NT2/D1 (cell line): ENCODE data around the gene VSIG1.

Source experiments
- DNase-seq: peaks from one replicate; pipeline ENCODE4 v3.0.0-alpha.2; 2011; ENCODE audit warnings: low read depth, low spot score
- H3K27me3 ChIP-seq: 2 replicates; pipeline ENCODE4 v1.6.0; 2011; ENCODE audit warnings: mild to moderate bottlenecking; ENCODE audit not compliant: insufficient read length, insufficient read depth
- H3K36me3 ChIP-seq: 2 replicates; pipeline ENCODE4 v1.6.1; 2011; ENCODE audit warnings: mild to moderate bottlenecking, low read length, mixed read lengths; ENCODE audit not compliant: insufficient read depth, insufficient read length
- H3K4me1 ChIP-seq: 2 replicates; pipeline ENCODE4 v1.5.1; 2011; ENCODE audit not compliant: insufficient read depth, insufficient read length
- H3K4me3 ChIP-seq: 2 replicates; pipeline ENCODE4 v1.5.1; 2011; ENCODE audit warnings: low read depth; ENCODE audit not compliant: insufficient read length
- H3K9ac ChIP-seq: 2 replicates; pipeline ENCODE4 v1.6.0; 2011; ENCODE audit warnings: low read depth; ENCODE audit not compliant: insufficient read length
- H3K9me3 ChIP-seq: 2 replicates; pipeline ENCODE4 v1.5.1; 2011; ENCODE audit warnings: mild to moderate bottlenecking, low read length; ENCODE audit not compliant: insufficient read depth
- SUZ12 ChIP-seq: IDR thresholded peaks from 2 replicates; pipeline ENCODE4 v1.6.1; 2011; ENCODE audit not compliant: insufficient read length, insufficient read depth; ENCODE audit errors: extremely low read depth
- YY1 ChIP-seq: IDR thresholded peaks from 2 replicates; pipeline ENCODE4 v1.6.1; 2011; ENCODE audit not compliant: insufficient read length, insufficient read depth
- ZNF274 ChIP-seq: IDR thresholded peaks from 2 replicates; pipeline ENCODE4 v1.6.1; 2011; ENCODE audit warnings: mild to moderate bottlenecking, low read depth, low read length

The VSIG1 gene

DNA sequence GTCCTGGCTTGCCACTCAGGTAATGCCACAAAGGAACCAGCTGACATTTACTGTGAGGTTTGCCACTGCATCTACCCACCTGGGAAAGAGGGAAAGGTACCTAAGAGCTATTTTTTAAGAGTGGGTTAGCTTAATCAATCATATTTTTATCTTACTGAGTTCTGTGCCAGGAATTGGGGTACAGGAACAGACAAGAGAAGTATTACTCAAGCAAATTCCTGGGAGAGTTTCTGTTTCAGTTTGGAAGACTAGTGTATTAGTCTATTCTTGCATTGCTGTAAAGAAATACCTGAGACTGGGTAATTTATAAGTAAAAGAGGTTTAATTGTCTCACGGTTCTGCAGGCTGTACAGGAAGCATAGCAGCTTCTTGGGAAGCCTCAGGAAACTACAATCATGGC, 23.3 kb downstream of the VSIG1 start:
- Histone ChIP-seq H3K9ac (no peak overlapping the region), H3K4me3 (no peak overlapping the region), H3K27me3 (no peaks in the 10 kb centered on the region), H3K4me1 (no peaks in the 10 kb centered on the region), H3K36me3 (no peaks in the 10 kb centered on the region), H3K9me3 (no peaks in the 10 kb centered on the region)
- DNase-seq, result no peak
- TF ChIP-seq YY1 (no peak), SUZ12 (no peak), ZNF274 (no peak)

DNA sequence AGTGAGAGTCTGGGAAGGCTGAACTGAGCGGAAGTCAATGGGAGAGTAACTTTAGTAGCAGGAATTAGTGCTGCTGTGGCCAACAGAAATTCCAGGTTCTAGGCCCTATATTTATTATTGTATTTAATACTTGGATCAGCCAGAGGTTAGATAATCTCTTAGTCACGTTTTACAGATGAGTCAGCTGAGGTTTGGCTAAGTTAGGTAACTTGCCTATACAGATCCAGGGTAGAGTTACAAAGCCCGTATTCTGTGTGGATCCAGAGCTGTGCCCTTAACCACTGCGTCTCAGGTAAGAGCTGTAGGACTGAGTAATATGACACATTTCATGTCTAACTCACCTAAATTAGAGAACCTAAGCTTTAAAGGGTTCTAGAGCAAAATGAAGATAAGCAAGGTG, 26.0 kb downstream of the VSIG1 start:
- no peak overlapping the region for H3K9ac ChIP-seq
- no peaks in the 10 kb centered on the region for H3K27me3 ChIP-seq
- no peaks in the 10 kb centered on the region for H3K4me1 ChIP-seq
- H3K36me3 ChIP-seq, result no peaks in the 10 kb centered on the region
- no peaks in the 10 kb centered on the region for H3K9me3 ChIP-seq
- no peak for DNase-seq
- TF ChIP-seq YY1, result no peak
- TF ChIP-seq SUZ12, result no peak
- TF ChIP-seq ZNF274, result no peak
- H3K4me3 ChIP-seq, result no peak overlapping the region

DNA sequence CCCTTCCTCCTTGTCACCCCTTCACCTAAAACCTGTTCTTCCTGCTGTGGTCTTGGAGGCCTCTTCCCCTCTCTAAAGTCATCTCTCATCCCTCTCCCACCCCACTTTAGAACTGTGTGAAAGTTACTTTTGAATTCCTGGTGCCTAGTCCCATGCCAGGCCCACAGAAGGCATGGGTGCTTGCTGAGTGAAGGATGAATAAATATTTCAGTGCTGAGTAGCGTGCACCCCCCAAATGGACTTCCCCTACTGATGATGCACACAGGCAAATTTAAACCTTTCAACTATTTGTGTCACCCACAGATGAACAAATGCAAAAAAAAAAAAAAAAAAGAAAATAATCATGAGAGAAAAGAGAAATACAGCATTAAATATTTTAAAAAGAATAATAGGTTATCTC, 26.7 kb downstream of the VSIG1 start:
- DNase-seq, result no peak
- Histone ChIP-seq H3K4me1 (no peaks in the 10 kb centered on the region), H3K36me3 (no peaks in the 10 kb centered on the region), H3K4me3 (no peak overlapping the region), H3K9ac (no peak overlapping the region), H3K27me3 (no peaks in the 10 kb centered on the region), H3K9me3 (no peaks in the 10 kb centered on the region)
- no peak for TF ChIP-seq YY1
- TF ChIP-seq SUZ12, result no peak
- TF ChIP-seq ZNF274, result no peak

GRCh38 chrX:108072746-108073145, 27.9 kb downstream of the VSIG1 start:
- DNase-seq, result no peak
- H3K9ac ChIP-seq, result no peak overlapping the region
- TF ChIP-seq ZNF274 (no peak), SUZ12 (no peak), YY1 (no peak)
- H3K9me3 ChIP-seq, result no peaks in the 10 kb centered on the region
- H3K4me3 ChIP-seq, result no peak overlapping the region
- no peaks in the 10 kb centered on the region for H3K36me3 ChIP-seq
- no peaks in the 10 kb centered on the region for H3K27me3 ChIP-seq
- no peaks in the 10 kb centered on the region for H3K4me1 ChIP-seq

DNA sequence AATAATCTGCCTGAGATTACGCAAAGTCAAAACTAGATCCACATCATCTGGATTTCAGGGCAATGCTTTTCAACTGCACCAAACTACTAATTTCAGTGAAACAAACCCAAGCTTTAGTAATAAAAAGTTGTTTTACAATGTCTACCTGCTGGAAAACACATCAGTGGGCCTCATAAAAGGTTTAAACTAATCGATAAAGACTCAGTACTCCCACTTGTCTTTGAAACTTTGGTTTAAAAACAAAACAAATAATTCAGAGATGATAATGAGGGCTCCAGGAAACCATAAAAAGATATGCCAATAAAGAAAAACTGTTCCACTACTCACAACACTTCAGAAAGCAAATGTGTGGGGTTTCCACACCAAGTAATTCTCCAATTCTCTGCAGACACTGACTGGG, 36.2 kb downstream of the VSIG1 start:
- Histone ChIP-seq H3K9ac (no peak overlapping the region), H3K9me3 (no peaks in the 10 kb centered on the region), H3K27me3 (no peaks in the 10 kb centered on the region), H3K36me3 (peaks cover 23% of the 10 kb centered on the region), H3K4me1 (no peaks in the 10 kb centered on the region), H3K4me3 (no peak overlapping the region)
- TF ChIP-seq SUZ12 (no peak), ZNF274 (no peak), YY1 (no peak)
- no peak for DNase-seq

DNA sequence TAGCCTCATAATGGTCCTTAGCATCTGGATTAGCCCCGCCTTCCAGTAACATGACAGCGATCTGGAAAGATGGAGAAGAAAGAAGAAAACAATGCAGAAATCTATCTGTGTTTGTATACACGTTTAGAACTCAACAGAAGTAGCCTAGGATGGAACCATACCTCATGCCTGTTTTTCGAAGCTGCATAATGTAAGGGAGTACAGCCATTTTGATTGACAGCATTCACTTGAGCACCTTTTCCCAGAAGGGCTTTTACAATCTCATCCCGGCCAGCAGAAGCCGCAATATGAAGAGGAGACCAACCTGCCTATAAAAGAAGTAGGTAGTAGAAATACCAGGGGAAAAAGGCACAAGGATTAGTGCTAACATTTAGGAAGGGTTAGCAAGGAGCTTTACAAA, 42.9 kb downstream of the VSIG1 start:
- Histone ChIP-seq H3K9me3 (no peaks in the 10 kb centered on the region), H3K4me1 (no peaks in the 10 kb centered on the region), H3K9ac (no peak overlapping the region), H3K4me3 (no peak overlapping the region), H3K27me3 (no peaks in the 10 kb centered on the region), H3K36me3 (peaks cover 50% of the 10 kb centered on the region)
- DNase-seq, result no peak
- TF ChIP-seq YY1 (no peak), SUZ12 (no peak), ZNF274 (no peak)

GRCh38 chrX:108088511-108088910, 43.6 kb downstream of the VSIG1 start:
- TF ChIP-seq SUZ12, result no peak
- no peak for TF ChIP-seq YY1
- no peak for TF ChIP-seq ZNF274
- no peak for DNase-seq
- Histone ChIP-seq H3K9me3 (no peaks in the 10 kb centered on the region), H3K36me3 (peaks cover 50% of the 10 kb centered on the region), H3K4me1 (no peaks in the 10 kb centered on the region), H3K4me3 (no peak overlapping the region), H3K27me3 (no peaks in the 10 kb centered on the region), H3K9ac (no peak overlapping the region)

DNA sequence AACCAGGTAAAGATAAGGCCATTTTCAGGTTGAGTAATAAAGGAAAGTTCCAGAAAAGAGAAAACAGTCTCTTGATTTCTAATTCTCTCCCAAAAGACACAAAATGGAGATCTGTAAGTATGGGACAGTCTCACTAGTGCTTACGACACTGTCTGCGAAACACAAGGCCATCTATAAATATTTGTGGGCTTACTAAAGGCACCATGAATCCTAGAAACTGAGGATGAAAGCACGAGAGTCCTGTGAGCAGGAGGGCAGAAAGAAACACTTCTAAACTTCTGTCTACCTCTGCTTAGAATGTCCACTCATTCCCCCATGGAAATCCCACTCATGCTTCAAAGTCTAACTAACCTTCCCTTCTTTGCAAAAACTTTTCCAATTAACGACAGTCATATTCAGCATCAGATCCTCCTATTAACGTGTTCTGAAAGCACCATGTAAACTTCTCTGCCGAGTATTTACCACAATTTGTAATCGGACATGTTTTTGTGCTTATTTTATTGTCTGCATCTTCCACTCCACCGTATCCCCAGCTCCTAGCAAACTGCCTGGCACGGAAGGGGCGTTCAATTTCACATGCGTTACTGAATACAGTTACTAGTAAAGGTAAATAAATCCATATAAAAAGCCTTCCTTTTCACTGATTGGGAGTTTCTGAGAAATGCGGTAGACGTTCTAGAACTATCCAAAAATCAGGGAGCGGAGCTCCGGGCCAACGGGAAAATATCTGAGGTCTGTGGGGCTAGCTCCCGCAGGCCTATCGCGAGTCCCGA, 45.8 kb downstream of the VSIG1 start:
- no peak for DNase-seq
- H3K9ac ChIP-seq, result peak overlapping the region; percentile 91
- no peaks in the 10 kb centered on the region for H3K4me1 ChIP-seq
- H3K9me3 ChIP-seq, result no peaks in the 10 kb centered on the region
- TF ChIP-seq SUZ12 (no peak), ZNF274 (no peak), YY1 (no peak)
- H3K4me3 ChIP-seq, result peak overlapping the region; percentile 72
- H3K36me3 ChIP-seq, result peaks cover 31% of the 10 kb centered on the region
- no peaks in the 10 kb centered on the region for H3K27me3 ChIP-seq
